MCF 10A (cell line): ENCODE results near the gene SORBS2. TPM values are rescaled to one million over a fixed set of nuclear protein-coding genes. Genes with fewer than 3 reads are reported as not detected.

Experiments used
- BruUV-seq: library from RNA; stranded (reverse); fragments of 400-500 nt; replicated peaks from 2 replicates; lab custom pipeline; 2021; lab: Mats Ljungman, UMichigan
- CTCF ChIA-PET: fragments of 300-600 bp; sonication (Branson Sonifier 250); formaldehyde crosslinking; extraction: SDS; loops from one replicate; lab custom pipeline; 2021; ENCODE audit warnings: antibody characterized with exemption, inconsistent platforms; lab: Yijun Ruan, JAX
- POLR2A ChIA-PET: fragments of 300-600, 350-650 bp; sonication (Branson Sonifier 250); formaldehyde crosslinking; extraction: SDS; loops from one replicate; lab custom pipeline; 2020; ENCODE audit warnings: antibody characterized with exemption, inconsistent platforms; lab: Yijun Ruan, JAX
- DNase-seq: peaks from one replicate; pipeline ENCODE4 v3.0.0-alpha.2; 2018; ENCODE audit not compliant: unreplicated experiment
- H3K27ac Mint-ChIP-seq: one replicate; pipeline ENCODE4 v1.8.0; 2022; ENCODE audit warnings: mild to moderate bottlenecking, low read depth, mixed read lengths; ENCODE audit not compliant: unreplicated experiment
- H3K27me3 Mint-ChIP-seq: one replicate; pipeline ENCODE4 v1.8.0; 2022; ENCODE audit warnings: mixed read lengths; ENCODE audit not compliant: insufficient read depth, unreplicated experiment
- H3K36me3 Mint-ChIP-seq: one replicate; pipeline ENCODE4 v1.8.0; 2022; ENCODE audit warnings: mild to moderate bottlenecking, moderate library complexity, mixed read lengths; ENCODE audit not compliant: insufficient read depth, unreplicated experiment
- H3K4me1 Mint-ChIP-seq: one replicate; pipeline ENCODE4 v1.8.0; 2022; ENCODE audit warnings: mixed read lengths; ENCODE audit not compliant: insufficient read depth, unreplicated experiment
- H3K4me3 Mint-ChIP-seq: one replicate; pipeline ENCODE4 v1.8.0; 2022; ENCODE audit warnings: mild to moderate bottlenecking, moderate library complexity, mixed read lengths; ENCODE audit not compliant: unreplicated experiment
- H3K9me3 Mint-ChIP-seq: one replicate; pipeline ENCODE4 v1.8.0; 2022; ENCODE audit warnings: mixed read lengths; ENCODE audit not compliant: unreplicated experiment
- CTCF ChIP-seq: fragments of 200-600 bp; IDR thresholded peaks from one replicate; pipeline ENCODE4 v1.8.0; 2022; ENCODE audit warnings: antibody characterized with exemption, mild to moderate bottlenecking; ENCODE audit not compliant: unreplicated experiment
- intact Hi-C: fragments of 100-400 bp; cut with micrococcal nuclease; formaldehyde crosslinking; loops from 2 replicates; pipeline ENCODE4 v1.14.1; 2022
- total RNA-seq: library from RNA; stranded (reverse); gene quantifications from 2 replicates; pipeline ENCODE4 v1.2.3, GENCODE V29; 2022

Gene SORBS2
- total RNA-seq, 1 experiment from 2014 or later, result 19.3 TPM

- TF ChIP-seq CTCF, result no peak
- H3K4me1 Mint-ChIP-seq, result peaks cover 28% of the 10 kb centered on the region
- no TSS peak for BruUV-seq
- ChIA-PET CTCF (interaction anchor here (0.6 to 1.7 kb wide), 4 partner anchors 11 to 267 kb away, joined by 3 to 7 read pairs (median 3); no protein-coding TSS in a partner anchor), POLR2A (interaction anchor here (0.5 to 1.8 kb wide), 5 partner anchors 10 to 656 kb away, joined by 3 to 6 read pairs (median 4); no protein-coding TSS in a partner anchor)
- peak overlapping the region; percentile 60 for H3K4me3 Mint-ChIP-seq
- no peaks in the 10 kb centered on the region for H3K9me3 Mint-ChIP-seq
- H3K27me3 Mint-ChIP-seq, result no peaks in the 10 kb centered on the region
- no peaks in the 10 kb centered on the region for H3K36me3 Mint-ChIP-seq
- peak overlapping the region; percentile 50 for H3K27ac Mint-ChIP-seq
- no peak for DNase-seq
- intact Hi-C loops, result loop anchor here (5.0 kb wide), 1 partner anchor 35 kb away; no protein-coding TSS in a partner anchor
Measured at GRCh38 chr4:185772391-185773093, 39.5 kb downstream of the SORBS2 start.

GRCh38 chr4:185771711-185772390 is 40.1 kb downstream of the SORBS2 start:
- Mint-ChIP-seq H3K27me3 (no peaks in the 10 kb centered on the region), H3K9me3 (no peaks in the 10 kb centered on the region), H3K4me1 (peaks cover 28% of the 10 kb centered on the region), H3K4me3 (peak overlapping the region; percentile 5), H3K27ac (peak overlapping the region; percentile 50), H3K36me3 (no peaks in the 10 kb centered on the region)
- ChIA-PET CTCF (interaction anchor here (0.9 to 1.7 kb wide), 2 partner anchors 10 to 266 kb away, joined by 3 to 7 read pairs; no protein-coding TSS in a partner anchor), POLR2A (interaction anchor here (0.6 to 1.8 kb wide), 4 partner anchors 11 to 41 kb away, joined by 3 to 6 read pairs (median 5); no protein-coding TSS in a partner anchor)
- no peak for TF ChIP-seq CTCF
- intact Hi-C loops, result loop anchor here (5.0 kb wide), 1 partner anchor 35 kb away; no protein-coding TSS in a partner anchor
- BruUV-seq, result no TSS peak
- peak; percentile 22 for DNase-seq

GRCh38 chr4:185767528-185767927 is 44.5 kb downstream of the SORBS2 start:
- H3K9me3 Mint-ChIP-seq, result no peaks in the 10 kb centered on the region
- DNase-seq, result no peak
- intact Hi-C loops, result no loop called here
- no peaks in the 10 kb centered on the region for H3K27me3 Mint-ChIP-seq
- TF ChIP-seq CTCF, result no peak
- ChIA-PET POLR2A (interaction anchor here (1.2 kb wide), 1 partner anchor 10 kb away, joined by 3 read pairs; no protein-coding TSS in a partner anchor), CTCF (no interaction called here)
- no peak overlapping the region for H3K4me3 Mint-ChIP-seq
- H3K4me1 Mint-ChIP-seq, result peaks cover 11% of the 10 kb centered on the region
- no peak overlapping the region for H3K27ac Mint-ChIP-seq
- no peaks in the 10 kb centered on the region for H3K36me3 Mint-ChIP-seq
- BruUV-seq, result no TSS peak

- peaks cover 21% of the 10 kb centered on the region for H3K4me1 Mint-ChIP-seq
- no peak for TF ChIP-seq CTCF
- intact Hi-C loops, result no loop called here
- POLR2A ChIA-PET, result interaction anchor here (0.7 to 0.9 kb wide), 3 partner anchors 16 to 78 kb away, joined by 3 read pairs; no protein-coding TSS in a partner anchor
- no peaks in the 10 kb centered on the region for H3K27me3 Mint-ChIP-seq
- no peaks in the 10 kb centered on the region for H3K36me3 Mint-ChIP-seq
- CTCF ChIA-PET, result no interaction called here
- H3K4me3 Mint-ChIP-seq, result no peak overlapping the region
- no peaks in the 10 kb centered on the region for H3K9me3 Mint-ChIP-seq
- peak; percentile 22 for DNase-seq
- peak overlapping the region; percentile 18 for H3K27ac Mint-ChIP-seq
- BruUV-seq, result no TSS peak
Measured at GRCh38 chr4:185764876-185765275, 47.1 kb downstream of the SORBS2 start.
